Kidney epithelial cell (primary cell): ENCODE measurements around the gene CDK2. TPM values are rescaled to one million over a fixed set of nuclear protein-coding genes. Genes with fewer than 3 reads are reported as not detected.

Experiments used
- DNase-seq: peaks from one replicate; pipeline ENCODE4 v3.0.0-alpha.2; 2010; ENCODE audit warnings: low read depth
- H3K27me3 ChIP-seq: 2 replicates; pipeline ENCODE4 v1.6.0; 2011; ENCODE audit warnings: low read length; ENCODE audit not compliant: control insufficient read depth, insufficient read depth
- H3K36me3 ChIP-seq: 2 replicates; pipeline ENCODE4 v1.5.1; 2011; ENCODE audit warnings: low read length; ENCODE audit not compliant: control insufficient read depth, insufficient read depth
- H3K4me3 ChIP-seq: 2 replicates; pipeline ENCODE4 v1.5.1; 2011; ENCODE audit warnings: low read depth, mild to moderate bottlenecking, control low read depth, low read length
- CTCF ChIP-seq: IDR thresholded peaks from 2 replicates; pipeline ENCODE4 v1.5.1; 2011; ENCODE audit warnings: mild to moderate bottlenecking, moderate library complexity, low read length, control low read depth, inconsistent platforms; ENCODE audit not compliant: insufficient read depth, poor library complexity, severe bottlenecking
- total RNA-seq: library from RNA; depleted of rRNA; stranded (reverse); fragments of >200 nt; gene quantifications from 2 replicates; pipeline ENCODE4 v1.2.3, GENCODE V29; 2015

The CDK2 gene
- total RNA-seq, 1 donor from 2014 or later, result 21.4 TPM

GRCh38 chr12:55935738-55936151, 30.9 kb upstream of the CDK2 start:
- DNase-seq, result no peak
- TF ChIP-seq CTCF, result no peak
- Histone ChIP-seq H3K36me3 (no peaks in the 10 kb centered on the region), H3K27me3 (no peaks in the 10 kb centered on the region), H3K4me3 (no peak overlapping the region)

DNA sequence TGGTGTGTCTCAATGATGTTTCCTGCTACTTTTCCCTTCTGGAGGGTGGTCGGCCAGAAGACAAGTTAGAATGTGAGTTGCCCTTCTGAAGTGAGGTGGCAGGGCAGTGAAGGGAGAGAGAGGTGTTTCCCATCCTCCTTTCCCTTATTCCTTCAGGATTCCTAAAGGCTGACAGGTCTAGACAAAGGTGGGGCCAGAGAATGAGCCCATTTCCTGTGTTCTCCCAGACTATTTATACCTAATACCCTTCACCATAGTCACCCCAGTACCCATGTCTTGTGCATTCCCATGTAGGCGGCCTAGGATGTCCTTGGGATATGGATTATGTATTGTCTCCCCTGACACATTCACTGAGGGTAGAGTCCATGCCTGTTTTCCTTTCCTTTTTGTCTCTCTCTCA, 28.6 kb upstream of the CDK2 start:
- H3K4me3 ChIP-seq, result no peak overlapping the region
- no peaks in the 10 kb centered on the region for H3K36me3 ChIP-seq
- no peak for TF ChIP-seq CTCF
- no peaks in the 10 kb centered on the region for H3K27me3 ChIP-seq
- no peak for DNase-seq

DNA sequence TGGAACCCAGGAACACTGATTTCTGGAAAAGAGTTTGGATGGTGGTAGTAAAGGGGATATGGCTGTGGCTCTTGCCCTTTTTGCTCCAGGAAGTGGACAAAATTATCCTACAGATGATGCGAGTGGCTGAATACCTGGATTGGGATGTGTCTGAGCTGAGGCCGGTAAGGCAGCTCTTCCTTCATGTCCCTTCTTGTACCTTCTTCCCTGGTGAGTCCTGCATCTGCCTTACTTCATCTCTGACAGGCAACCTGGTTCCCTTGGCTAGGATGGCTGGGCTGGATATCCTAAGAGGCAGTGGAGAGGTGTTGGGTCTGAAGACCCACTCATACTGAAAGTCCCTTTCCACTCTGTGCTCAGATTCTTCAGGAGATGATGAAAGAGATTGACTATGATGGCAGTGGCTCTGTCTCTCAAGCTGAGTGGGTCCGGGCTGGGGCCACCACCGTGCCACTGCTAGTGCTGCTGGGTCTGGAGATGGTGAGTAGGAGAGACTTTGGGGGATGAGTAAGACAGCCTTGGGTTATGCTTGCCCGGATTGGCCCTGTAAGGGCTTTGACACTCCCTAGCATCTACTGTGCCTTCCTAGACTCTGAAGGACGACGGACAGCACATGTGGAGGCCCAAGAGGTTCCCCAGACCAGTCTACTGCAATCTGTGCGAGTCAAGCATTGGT, 27.7 kb upstream of the CDK2 start:
- Histone ChIP-seq H3K36me3 (no peaks in the 10 kb centered on the region), H3K4me3 (no peak overlapping the region), H3K27me3 (no peaks in the 10 kb centered on the region)
- TF ChIP-seq CTCF, result no peak
- no peak for DNase-seq

DNA sequence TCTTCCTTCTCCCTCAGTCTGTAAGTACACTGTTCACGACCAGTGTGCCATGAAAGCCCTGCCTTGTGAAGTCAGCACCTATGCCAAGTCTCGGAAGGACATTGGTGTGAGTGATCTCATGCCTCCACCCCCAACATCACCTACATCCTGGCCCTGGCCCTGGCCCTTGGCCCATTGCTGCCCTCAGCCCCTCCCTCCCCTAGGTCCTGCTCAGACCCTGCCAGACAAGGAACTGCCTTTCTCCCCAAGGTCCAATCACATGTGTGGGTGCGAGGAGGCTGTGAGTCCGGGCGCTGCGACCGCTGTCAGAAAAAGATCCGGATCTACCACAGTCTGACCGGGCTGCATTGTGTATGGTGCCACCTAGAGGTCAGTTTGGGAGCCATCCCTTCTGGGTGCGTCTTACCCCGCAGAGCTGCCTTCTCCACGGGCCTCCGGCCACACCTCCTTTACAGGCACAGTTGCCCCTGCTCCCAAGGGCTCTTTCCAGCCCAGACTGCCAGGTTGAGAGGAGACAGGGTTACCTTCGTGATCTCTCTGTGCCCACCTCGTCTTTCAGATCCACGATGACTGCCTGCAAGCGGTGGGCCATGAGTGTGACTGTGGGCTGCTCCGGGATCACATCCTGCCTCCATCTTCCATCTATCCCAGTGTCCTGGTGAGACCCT, 26.4 kb upstream of the CDK2 start:
- peak; percentile 92 for TF ChIP-seq CTCF
- no peak for DNase-seq
- Histone ChIP-seq H3K4me3 (no peak overlapping the region), H3K36me3 (no peaks in the 10 kb centered on the region), H3K27me3 (no peaks in the 10 kb centered on the region)

GRCh38 chr12:55942055-55942454, 24.6 kb upstream of the CDK2 start:
- H3K27me3 ChIP-seq, result no peaks in the 10 kb centered on the region
- H3K36me3 ChIP-seq, result no peaks in the 10 kb centered on the region

More at GRCh38 chr12:55942055-55942454, 24.6 kb upstream of the CDK2 start:
- no peak for TF ChIP-seq CTCF
- DNase-seq, result no peak
- no peak overlapping the region for H3K4me3 ChIP-seq
